Stomach (tissue), 4 donors: ENCODE measurements around the gene PDK1.

Experiments
- EP300 ChIP-seq: sonication (generic); formaldehyde crosslinking; IDR thresholded peaks from one replicate; pipeline ENCODE4 v1.6.1; 2017; ENCODE audit warnings: antibody characterized with exemption
- POLR2A ChIP-seq, 4 donors: fragments of 450-650 bp; IDR thresholded peaks; one replicate each; pipeline ENCODE4 v1.6.1; 2016; ENCODE audit warnings: antibody characterized with exemption in 4 of 4, control low read depth in 2 of 4, mild to moderate bottlenecking in 1 of 4, moderate library complexity in 1 of 4

GRCh38 chr2:172617115-172617514 is 61.2 kb downstream of the PDK1 start:
- TF ChIP-seq EP300 (no peak), POLR2A (IDR thresholded peaks at IDR 0.05) (no peak)
